NCI-H2196 (cell line): ENCODE measurements around the gene LHCGR.
"Not testable (repeated sequence)": the region's sequence is repeated elsewhere in the genome, so short reads cannot be mapped to it uniquely, and the experiment has no call there.

ENCODE experiments used
- DNase-seq: peaks from one replicate; lab custom pipeline; 2025; ENCODE audit not compliant: unreplicated experiment; lab: John Stamatoyannopoulos, UW

Gene LHCGR

DNA sequence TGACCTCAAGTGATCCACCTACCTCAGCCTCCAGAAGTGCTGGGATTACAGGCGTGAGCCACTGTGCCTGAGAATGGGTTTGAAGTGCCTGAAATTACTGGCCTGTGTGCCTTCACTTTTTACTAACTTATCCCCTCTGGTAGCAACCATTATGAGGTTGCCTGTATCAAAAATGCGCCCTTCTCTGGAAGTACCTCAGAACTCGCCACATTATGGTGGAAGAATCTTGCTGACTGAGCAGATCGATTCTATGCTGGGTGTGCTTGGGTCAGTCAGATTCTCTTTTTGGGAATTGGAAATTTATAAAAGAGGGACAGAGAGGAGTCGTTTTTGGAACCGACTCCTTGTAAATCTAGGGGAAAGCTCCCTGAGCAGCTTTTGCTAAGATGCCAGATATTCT lies 8.2 kb downstream of the LHCGR start:
- no peak for DNase-seq

DNA sequence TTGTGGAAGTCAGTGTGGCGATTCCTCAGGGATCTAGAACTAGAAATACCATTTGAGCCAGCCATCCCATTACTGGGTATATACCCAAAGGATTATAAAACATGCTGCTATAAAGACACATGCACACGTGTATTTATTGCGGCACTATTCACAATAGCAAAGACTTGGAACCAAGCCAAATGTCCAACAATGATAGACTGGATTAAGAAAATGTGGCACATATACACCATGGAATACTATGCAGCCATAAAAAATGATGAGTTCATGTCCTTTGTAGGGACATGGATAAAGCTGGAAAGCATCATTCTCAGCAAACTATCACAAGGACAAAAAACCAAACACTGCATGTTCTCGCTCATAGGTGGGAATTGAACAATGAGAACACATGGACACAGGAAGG lies 16.3 kb downstream of the LHCGR start:
- not testable (repeated sequence) for DNase-seq

DNA sequence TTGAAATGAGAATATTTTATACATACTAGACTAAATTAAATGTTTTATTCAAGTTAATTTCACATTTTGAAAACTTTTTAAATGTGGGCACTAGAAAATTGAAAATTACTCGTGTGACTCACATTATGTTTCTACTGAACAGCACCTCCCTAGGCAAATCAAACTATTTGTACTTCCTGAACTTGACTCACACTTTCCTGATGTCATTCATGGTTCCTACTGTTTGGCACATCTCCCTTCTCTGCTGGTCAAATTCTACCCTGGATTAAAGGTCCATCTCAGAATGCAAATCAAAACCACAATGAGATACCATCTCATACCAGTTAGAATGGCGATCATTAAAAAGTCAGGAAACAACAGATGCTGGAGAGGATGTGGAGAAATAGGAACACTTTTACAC lies 16.7 kb downstream of the LHCGR start:
- DNase-seq = no peak

DNA sequence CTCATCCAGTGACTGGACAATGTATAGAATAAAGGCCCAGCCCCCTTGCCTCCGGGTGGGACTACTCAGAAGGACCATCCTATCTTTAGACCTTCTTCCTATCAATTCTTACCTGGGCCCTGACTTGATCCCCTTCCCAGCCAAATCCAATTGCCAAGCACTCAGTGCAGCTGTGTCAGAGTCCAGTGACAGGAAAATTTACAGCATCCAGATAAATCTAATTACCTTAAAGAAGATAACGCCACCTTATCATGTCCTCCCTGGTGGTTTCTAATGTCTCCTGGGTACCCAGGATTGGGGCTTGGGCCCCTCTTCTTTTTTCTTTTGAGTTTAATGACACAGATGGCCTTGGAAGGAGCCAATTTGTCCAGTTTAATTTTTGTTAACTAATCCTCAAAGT lies 19.3 kb downstream of the LHCGR start:
- DNase-seq = no peak

DNA sequence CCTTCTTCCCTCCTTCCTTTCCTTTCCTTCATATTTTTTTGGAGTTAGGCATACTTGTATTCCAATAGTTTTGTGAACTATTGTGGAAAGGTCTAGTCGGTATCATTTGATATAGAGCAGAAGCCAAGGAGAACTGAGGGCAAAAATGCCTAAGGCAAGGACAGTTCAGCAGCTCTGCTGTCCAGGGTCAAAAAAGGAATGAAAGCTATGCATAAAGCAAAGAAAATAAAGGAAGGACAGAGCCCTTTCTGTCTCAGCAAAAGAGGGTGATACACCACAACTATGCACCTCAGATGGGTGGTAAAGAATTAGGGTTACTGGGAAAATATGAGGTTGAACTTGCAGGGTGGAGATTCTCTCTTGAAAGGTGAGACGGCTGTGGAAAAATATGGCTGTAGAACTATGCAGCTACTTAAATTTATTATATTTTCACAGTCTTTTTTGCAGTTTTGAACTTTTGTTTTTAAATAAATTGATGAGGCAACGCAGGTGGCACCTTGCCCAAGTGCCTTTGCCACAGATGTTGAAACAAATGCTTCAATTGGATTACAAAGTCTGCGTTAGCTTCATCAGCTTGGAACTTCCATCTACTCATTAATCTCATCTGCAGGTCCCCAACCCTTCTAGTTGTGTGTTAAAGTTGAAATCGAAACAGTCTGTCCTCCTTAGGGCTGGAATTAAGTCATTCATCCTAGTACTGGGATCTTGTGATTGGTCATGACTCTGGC lies 20.8 kb downstream of the LHCGR start:
- DNase-seq = no peak

DNA sequence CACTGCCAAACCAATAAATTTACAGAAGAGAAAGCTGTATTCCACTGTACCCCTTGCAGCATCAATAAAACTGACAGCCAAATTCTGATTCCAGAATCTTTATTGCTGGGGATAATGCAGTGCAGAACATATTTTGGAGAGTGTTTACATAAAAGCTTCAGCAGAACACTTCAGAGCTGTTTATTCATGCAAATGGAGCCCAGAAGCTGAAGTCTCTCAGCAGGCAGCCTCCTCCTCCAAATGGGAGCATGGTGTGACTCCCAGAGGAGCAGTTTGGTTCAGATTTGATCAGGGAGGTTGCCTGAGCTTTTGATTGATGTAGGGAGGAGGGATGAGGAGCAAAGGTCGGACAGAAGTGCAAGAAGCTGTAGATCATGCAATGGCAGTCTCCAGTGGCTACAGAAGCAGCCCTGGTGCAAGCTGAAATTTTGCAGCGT lies 22.4 kb downstream of the LHCGR start:
- no peak for DNase-seq

DNA sequence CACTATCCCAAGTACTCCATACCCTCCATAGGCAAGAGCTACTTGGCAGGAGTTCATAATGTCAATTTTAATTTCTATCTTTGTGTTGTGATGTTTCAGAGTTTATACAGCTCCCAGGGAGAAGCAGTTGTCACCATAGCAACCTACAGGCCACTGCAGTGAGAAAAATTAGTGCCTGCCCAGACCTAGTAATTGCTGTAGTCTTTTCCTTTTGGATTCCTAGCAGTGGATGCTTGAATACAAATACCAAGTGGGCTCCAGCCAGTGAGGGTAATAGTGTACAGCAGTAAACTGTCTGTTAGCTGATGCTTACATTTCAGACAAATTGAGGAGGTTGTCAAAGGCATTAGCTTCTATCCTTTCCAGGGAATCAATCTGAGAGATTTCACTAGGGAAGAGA lies 26.7 kb downstream of the LHCGR start:
- no peak for DNase-seq

DNA sequence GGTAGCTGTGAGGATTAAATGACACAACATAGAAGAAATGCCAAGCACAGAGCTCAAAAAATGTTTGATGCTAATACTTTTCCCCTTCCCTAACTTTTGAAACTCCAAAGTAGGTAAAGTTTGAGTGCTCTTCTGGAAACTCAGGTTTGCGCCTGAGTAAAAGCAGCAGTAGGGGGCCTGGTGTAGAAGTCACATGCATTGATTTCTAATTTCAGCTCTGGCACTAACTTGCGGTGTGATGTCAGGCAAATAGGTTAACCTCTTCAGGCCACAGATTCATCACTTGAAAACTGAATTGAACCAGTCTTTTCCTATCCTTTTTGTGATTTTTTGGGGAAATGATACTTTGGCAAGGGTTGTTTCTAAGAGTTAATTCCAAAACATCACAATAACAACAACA lies 27.2 kb downstream of the LHCGR start:
- DNase-seq = no peak

DNA sequence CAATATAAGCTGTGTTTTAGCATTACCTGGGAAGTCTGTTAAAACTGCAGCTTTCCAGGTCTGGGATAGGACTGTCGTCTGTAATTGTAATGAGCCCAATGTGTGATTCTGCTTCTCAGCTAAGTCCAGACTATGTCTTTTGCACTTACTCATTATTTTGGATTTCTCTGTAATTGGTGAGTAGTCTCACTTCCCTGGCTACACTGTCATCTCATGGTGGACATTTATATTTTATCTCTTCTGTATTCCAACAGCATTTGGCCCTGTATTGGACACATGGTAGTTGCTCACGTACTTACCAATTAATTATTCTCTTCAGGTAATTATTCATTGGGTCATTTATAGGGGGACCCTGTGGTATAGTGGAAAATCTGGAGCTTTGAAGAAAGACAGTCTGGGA lies 28.0 kb downstream of the LHCGR start:
- DNase-seq = no peak

DNA sequence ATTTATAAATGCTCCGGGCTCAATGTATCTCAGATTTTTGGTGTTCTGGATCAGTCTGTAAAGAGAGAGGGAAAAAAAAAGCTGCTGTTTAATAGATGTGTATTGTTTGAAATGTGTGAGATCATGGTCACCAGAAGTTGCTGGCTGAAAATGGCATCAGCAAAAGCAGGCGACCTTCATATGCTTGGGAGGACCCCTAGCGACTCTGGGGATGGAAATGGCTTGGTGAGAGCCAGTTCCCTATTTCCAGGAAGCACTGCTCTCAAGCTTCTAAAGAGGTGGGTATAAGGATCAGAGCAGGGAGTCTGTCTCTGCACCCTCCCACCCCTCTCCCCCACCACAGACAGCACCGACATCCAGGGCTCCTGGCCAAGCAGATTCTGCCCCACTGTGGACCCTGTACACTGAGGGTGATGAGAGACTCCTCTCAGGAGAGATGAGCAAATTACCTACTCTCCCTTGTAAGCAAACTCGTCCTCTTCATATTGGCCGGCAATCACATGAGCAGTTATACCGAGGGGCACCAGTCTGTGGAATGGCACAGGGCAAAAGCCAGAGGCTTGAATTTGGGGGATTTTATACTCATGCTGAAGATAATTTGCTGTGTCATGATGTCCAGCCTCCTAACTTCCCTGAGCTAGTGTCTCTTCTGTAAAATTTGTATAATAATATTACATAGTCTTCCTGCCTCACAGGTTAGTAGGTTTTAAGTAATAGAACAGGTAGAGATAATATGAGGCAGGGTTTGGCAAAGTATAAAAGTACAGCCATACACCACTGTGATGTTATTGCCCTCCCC lies 29.6 kb downstream of the LHCGR start:
- DNase-seq = no peak

DNA sequence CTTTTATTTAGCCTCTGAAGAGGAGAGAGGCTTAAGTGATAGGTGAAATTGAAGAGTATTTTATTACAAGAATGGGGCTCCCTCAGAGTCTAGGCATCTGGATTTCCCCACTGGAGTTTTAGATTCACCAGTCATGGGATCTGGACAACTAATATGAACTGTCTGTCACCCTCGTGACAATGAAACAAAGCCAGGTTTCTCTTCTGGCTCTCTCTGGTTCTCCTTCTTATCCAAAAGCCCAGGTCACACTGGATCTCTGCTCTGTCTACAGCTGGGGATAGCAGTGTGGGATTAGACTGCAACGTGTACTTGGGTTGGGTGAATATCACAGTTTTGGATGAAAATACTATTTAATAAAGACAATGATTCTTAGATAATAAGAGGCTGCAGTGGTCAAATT lies 31.2 kb downstream of the LHCGR start:
- no peak for DNase-seq

DNA sequence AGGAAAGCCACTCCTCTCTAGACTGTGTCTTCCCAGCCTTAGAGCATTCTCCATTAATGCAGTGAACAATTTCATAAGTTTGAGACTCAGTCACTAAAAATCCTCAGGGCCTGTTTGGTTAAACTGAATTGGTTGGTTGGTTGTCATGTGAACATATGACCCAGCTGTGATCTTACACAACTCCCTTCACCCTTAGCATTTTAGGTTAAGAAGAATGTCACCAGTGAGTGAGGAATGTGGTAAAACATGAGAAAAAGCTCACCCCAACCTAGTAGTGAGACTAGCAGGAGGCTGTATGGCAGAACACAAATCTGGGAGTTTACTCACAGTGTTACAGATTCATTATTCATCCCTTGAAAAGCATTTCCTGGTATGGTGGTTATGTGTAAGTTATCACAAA lies 32.4 kb downstream of the LHCGR start:
- no peak for DNase-seq

DNA sequence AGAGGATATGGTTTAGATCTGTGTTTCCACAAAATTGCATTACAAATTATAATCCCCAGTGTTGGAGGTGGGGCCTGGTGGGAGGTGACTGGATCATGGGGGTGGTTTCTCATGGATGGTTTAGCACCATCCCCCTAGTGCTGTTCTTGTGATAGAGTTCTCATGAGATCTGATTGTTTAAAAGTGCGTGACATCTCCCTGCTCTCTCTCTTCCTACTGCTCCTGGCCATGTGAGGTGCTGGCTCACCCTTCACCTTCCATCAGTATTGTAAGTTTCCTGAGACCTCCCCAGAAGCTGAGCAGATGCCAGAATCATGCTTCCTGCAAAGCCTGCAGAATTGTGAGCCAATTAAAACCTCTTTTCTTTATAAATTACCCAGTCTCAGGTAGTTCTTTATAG lies 33.1 kb downstream of the LHCGR start:
- DNase-seq = no peak

DNA sequence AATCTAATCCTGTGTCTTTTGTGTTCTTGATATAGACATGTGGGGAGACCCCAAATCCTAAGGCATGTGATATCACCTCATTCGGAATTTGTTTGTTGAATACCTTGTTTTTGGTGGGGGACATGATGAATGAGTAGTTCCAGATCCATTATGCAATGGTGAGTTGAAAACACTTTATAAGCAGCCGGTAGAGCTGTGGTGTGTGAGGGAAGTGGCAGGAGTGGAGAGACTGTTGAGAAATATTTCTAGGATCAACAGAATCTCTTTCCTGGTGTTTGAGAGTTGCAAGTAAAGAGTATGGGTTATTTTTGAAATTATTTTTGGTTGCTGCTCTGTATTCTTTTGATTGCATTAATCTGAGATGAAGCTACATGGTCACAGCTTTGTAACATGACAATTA lies 34.4 kb downstream of the LHCGR start:
- no peak for DNase-seq

DNA sequence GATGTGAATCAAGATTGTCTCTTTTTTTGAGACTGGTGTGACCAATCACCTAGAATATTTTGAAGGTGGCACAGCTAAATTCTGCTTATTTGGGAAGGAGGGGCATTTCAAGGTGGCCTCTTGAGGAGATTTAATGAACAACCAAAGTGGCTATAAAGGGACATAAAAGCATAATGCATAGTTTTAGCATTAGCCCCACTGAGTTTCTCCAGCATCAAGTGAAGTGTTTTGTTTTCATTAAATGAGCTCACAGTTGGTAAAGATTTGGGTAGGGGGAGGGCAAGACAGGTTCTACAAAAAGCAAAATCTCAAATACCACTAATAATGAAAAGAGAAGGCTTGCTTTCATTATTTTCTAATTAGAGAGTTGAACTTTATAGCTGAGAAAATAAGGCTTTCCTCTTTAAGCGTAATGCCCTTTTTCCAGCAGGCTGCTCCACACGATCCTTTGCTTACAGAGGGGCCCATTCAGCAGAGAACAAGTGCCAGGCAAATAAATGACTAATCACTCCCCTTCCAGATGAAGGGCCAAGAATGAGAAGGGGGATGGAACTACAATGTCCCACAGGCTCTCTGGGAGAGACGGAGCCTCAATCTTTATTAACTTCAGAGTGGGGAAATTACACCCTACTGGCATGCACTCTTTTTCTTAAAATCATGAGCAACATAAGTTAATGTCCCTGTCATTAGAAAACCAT lies 35.9 kb downstream of the LHCGR start:
- DNase-seq = no peak

DNA sequence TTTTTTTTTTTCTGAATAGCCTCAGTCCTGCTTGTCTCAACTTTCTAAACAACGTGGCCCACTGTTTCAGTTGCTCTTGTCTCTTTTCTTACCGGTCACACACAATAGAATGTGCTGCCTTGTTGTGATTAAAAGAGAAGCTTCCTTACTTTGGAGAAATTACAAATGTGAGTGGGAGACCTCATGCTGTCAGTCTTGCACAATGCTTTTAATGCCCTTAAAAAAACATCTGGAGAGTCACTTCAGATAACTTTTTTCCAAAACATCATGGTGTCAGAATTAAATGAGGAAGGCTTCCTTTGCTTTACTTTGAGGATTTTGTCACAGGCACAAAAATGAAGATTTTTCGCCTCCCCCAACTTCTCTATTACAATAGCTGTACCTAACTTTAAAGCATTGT lies 37.7 kb downstream of the LHCGR start:
- DNase-seq = no peak

DNA sequence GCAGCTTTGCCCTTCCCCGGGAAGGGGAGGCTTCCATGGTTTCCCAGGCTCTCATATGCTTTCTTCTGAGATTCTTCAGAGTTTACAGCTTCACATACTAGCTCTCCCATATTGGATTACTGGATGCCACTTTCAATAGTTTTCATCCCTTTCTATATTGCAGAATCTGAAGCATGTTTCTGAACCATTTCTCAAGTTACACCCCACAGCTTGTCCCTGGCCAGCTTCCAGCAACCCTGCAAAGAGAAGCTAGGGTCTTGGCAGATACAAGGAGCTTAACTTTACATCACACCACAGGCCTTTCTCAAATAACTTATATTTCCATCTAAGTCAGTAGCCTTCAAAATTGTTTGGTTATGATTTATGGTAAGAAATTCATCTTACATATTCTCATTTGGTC lies 39.6 kb downstream of the LHCGR start:
- no peak for DNase-seq

DNA sequence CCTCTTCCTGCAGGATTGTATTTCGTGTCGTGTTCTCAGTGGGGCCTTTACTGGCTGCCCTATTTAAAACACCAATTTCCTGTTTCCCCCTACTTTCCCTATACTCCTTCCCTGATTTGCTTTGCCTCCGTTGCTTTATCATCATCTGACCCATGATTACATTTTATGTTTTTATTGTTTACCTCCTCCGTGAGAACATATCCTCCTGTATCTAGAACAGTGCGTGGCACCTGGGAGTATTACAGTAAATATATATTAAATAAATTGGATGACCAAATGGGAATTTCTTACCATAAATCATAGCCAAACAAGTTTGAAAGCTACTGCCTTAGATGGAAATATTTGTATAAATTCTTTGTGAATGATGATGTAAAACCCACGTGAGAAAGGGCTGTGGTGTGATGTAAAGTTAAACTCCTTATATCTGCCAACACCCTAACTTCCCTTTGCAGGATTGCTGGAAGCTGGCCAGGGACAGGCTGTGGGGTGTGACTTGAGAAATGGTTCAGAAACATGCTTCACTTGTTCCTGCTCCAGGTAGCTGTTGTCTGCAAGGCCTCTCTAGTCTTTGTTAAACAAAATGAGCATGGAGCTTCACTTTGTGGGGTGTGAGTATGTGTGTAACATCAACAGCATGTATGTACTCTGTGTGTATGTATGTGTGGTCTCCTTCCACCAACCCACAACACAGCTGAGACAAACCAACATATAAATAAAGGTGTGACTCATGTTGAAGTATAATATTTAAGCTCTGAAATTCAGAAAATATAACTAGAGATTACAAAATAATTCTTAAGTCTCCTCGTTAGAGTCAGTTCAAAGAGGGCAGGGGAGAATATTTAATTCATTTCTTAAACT lies 40.3 kb downstream of the LHCGR start:
- DNase-seq = no peak

DNA sequence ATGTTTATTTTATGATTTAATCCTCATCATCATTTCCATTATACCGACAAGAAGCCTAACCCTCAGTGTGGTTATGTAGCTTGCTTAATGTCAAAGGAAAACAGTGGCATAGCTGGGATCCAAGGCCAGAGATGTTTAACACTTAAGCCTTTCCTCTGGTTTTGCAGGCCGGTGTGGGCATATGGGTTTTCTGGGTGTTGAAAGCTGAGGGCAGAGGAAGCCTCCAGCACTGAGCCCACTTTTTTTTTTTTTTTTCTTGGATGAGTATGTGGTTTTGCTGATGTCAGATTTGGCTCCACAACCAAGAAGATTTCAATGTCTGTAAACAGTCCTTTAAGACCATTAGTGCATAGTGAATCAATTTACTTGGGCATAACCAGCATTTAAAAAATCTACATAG lies 41.3 kb downstream of the LHCGR start:
- DNase-seq = no peak

DNA sequence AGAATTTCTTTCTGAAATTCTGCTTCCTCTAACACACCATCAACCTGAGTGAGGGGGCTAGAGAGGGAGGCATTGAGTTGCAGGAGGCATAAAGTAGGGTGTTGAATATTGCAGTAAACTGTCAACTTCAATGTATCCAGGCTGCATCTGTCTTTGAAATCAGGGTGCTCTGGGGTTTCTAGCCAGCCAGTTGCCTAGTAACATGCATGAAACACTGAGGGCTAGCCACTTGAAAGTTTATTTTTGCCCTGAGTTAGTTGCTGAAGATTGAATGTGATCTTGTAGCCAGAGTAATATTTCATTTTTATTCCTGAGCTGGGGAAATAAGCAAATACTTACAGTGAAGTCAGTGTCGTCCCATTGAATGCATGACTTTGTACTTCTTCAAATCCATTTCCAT lies 41.9 kb downstream of the LHCGR start:
- DNase-seq = no peak

DNA sequence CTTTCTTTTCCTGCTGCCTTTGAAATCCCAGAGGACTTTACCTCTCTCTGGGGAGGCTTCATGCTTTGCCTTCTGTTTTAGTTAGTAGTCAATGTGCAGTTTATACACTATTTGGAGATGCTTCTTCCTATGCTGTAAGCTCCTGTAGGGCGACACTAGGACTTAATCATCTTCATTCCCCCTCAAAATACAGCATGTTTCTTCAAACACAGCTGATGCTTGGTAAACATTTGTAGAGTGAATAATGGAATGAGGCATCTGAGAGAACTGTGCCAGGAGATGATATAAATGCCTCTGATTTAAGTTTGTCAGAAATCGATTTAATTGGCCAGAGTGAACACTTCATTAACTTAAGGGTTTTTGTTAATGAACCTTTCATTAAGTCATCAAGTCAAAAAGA lies 43.4 kb downstream of the LHCGR start:
- no peak for DNase-seq
